Gastroesophageal sphincter (tissue), 3 donors: ENCODE measurements around the gene PTPRD.

ENCODE experiments used
- CTCF ChIP-seq, 4 experiments: fragments of 200-600 bp in 2 of 4; fragments of 450-650 bp in 2 of 4; sonication (generic) in 1 of 4; IDR thresholded peaks; one replicate each; pipeline ENCODE4 v1.5.1; 2017 to 2019; ENCODE audit warnings: antibody characterized with exemption in 4 of 4, mild to moderate bottlenecking in 2 of 4, moderate library complexity in 2 of 4
- POLR2A ChIP-seq, 2 donors: fragments of 450-650 bp; IDR thresholded peaks; one replicate each; pipeline ENCODE4 v1.6.1; 2017; ENCODE audit warnings: antibody characterized with exemption in 2 of 2, mild to moderate bottlenecking in 2 of 2, moderate library complexity in 1 of 2
- POLR2AphosphoS5 ChIP-seq: sonication (generic); formaldehyde crosslinking; IDR thresholded peaks from one replicate; pipeline ENCODE4 v1.6.1; 2017; ENCODE audit warnings: antibody characterized with exemption

- no peak for TF ChIP-seq CTCF (IDR thresholded peaks at IDR 0.05)
- TF ChIP-seq POLR2A (IDR thresholded peaks at IDR 0.05) = no peak
- no peak for TF ChIP-seq POLR2AphosphoS5
Observed at GRCh38 chr9:8978334-8978733, 1634.5 kb downstream of the PTPRD start.
